RWPE1 (cell line): Measurements from ENCODE around the gene PSMA1.
A peak's percentile ranks its signal among the peaks of the same experiment; 100 is the strongest.
"Not testable (repeated sequence)": the region's sequence is repeated elsewhere in the genome, so short reads cannot be mapped to it uniquely, and the experiment has no call there.

Experiments
- CTCF ChIA-PET: fragments of 350-600 bp; sonication (Branson Sonifier 250); formaldehyde crosslinking; extraction: SDS; loops from one replicate; lab custom pipeline; 2021; lab: Yijun Ruan, JAX
- POLR2A ChIA-PET: fragments of 400-600 bp; formaldehyde crosslinking; extraction: SDS; loops from one replicate; lab custom pipeline; 2020; ENCODE audit warnings: antibody characterized with exemption; ENCODE audit not compliant: low non-redundant PET; lab: Yijun Ruan, JAX
- DNase-seq: peaks from one replicate; pipeline ENCODE4 v3.0.0; 2012; ENCODE audit warnings: low spot score
- H3K27ac ChIP-seq: fragments of 450-650 bp; 2 replicates; pipeline ENCODE4 v1.5.1; 2017
- CTCF ChIP-seq: fragments of 450-650 bp; conservative IDR thresholded peaks from 2 replicates; pipeline ENCODE4 v1.5.1; 2017; ENCODE audit warnings: low read depth, mild to moderate bottlenecking

The PSMA1 gene

GRCh38 chr11:14537134-14537599, 17.0 kb upstream of the PSMA1 start:
- POLR2A ChIA-PET, result no interaction called here
- DNase-seq, result peak; percentile 48
- CTCF ChIA-PET, result interaction anchor here (0.7 kb wide), 1 partner anchor 338 kb away, joined by 3 read pairs; no protein-coding TSS in a partner anchor
- no peak overlapping the region for H3K27ac ChIP-seq
- TF ChIP-seq CTCF, result peak; percentile 88

GRCh38 chr11:14535166-14535565, 15.0 kb upstream of the PSMA1 start:
- DNase-seq, H3K27ac ChIP-seq, CTCF ChIA-PET, POLR2A ChIA-PET: not testable (repeated sequence)

DNA sequence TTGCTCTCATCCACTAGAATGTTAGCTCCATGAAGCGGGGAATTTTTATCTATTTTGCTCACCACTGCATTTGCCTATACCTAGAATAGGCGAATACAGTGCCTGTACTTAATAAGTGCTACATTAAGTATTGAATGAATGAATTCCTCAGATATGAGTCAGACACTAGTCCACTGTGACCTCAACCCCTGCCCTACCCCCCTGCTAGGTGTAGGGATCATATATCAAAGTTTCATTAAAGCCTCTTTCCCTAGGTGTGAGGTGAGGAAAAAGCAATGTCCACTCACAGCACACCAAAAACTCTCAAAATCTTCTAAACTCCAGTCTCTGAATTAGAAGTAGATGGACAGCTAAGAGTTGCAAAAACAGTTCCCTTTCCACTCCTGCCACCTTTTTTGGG, 9.8 kb upstream of the PSMA1 start:
- no peak overlapping the region for H3K27ac ChIP-seq
- no peak for TF ChIP-seq CTCF
- DNase-seq, result peak; percentile 47
- ChIA-PET POLR2A (no interaction called here), CTCF (no interaction called here)

GRCh38 chr11:14529321-14529720, 9.1 kb upstream of the PSMA1 start:
- ChIA-PET POLR2A (no interaction called here), CTCF (no interaction called here)
- H3K27ac ChIP-seq, result no peak overlapping the region
- no peak for TF ChIP-seq CTCF
- no peak for DNase-seq

DNA sequence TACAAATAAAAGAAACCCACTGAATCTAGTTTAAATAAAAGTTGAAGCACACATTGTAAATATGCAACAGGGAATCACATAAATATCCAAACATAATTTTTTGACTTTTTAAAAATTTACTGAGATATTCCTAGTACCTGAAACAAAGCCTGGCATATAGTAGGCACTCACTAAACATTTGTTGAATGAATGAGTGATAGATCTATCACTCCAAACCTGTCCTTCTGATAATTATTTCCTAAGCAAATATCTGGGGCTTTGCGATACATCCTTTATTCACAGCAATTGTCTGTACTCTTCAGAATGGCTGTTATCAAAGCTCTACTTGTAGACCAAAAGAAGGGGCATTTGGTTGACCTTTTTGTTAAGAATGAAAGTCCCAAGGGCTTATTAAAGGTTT, 2.6 kb upstream of the PSMA1 start:
- ChIA-PET CTCF (no interaction called here), POLR2A (no interaction called here)
- no peak overlapping the region for H3K27ac ChIP-seq
- DNase-seq, result no peak
- TF ChIP-seq CTCF, result no peak

- no peak overlapping the region for H3K27ac ChIP-seq
- no peak for TF ChIP-seq CTCF
- DNase-seq, result no peak
- ChIA-PET CTCF (no interaction called here), POLR2A (no interaction called here)
These were observed 2.1 kb upstream of the PSMA1 start for GRCh38 chr11:14522245-14522644.

DNA sequence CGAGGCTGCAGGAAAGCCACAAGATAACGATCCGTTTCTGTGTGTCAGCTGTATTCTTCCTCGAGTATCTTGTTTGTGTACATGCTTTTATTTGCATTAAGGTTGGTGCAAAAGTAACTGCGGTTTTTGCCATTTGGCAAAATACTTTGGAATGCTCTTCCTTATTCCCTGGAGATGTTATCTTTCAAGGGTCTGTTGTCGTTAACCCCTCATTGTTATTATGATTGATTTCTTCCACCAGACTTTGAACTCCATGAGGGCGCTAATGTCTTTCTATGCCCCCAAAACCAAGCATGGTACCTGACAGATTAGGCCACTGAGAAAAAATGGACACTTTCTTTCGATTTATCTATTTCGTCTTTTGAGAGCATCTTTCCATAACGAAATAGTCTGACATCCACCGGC, 563 bp upstream of the PSMA1 start:
- TF ChIP-seq CTCF, result no peak
- DNase-seq, result no peak
- peak overlapping the region; percentile 86 for H3K27ac ChIP-seq
- CTCF ChIA-PET, result no interaction called here
- POLR2A ChIA-PET, result no interaction called here
